ENCODE measurements around the gene D2HGDH. TPM values are rescaled to one million over a fixed set of nuclear protein-coding genes. Genes with fewer than 3 reads are reported as not detected.

D2HGDH gene
- total RNA-seq, 2 experiments from 2014 or later = 23.2 to 68.1 TPM

DNA sequence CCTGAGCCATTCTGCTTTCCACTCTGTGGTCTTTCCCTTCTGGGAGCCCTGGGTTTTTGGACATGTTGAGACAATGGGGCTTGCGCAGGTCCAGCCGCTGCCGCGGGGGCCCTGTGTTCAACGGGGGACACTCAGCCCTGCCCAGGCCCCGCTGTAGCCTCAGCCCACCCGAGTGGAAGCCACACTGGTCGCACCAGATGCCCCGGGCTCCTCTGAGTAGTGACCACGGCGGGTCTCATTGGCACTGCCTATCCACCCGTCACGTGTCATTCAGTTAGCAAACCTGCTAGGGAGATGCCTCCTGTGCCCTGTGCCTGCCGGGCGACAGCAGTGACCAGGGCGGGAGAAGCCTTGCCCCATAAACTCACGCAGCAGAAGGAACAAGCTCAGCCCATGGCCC, 19.1 kb downstream of the D2HGDH start:
- H3K4me2 ChIP-seq (ENCODE audit: low read length) = no peak overlapping the region
- no peaks in the 10 kb centered on the region for H3K9me3 ChIP-seq (ENCODE audit: low read length)
- no peaks in the 10 kb centered on the region for H3K79me2 ChIP-seq (ENCODE audit: insufficient read depth, low read depth, low read length)
- H3K4me1 ChIP-seq (ENCODE audit: insufficient read depth, low read length, poor library complexity, severe bottlenecking) = no peaks in the 10 kb centered on the region
- H4K20me1 ChIP-seq (ENCODE audit: insufficient read depth, low read length) = no peaks in the 10 kb centered on the region
- DNase-seq (ENCODE audit: low spot score) = no peak
- TF ChIP-seq, protein P1, sequence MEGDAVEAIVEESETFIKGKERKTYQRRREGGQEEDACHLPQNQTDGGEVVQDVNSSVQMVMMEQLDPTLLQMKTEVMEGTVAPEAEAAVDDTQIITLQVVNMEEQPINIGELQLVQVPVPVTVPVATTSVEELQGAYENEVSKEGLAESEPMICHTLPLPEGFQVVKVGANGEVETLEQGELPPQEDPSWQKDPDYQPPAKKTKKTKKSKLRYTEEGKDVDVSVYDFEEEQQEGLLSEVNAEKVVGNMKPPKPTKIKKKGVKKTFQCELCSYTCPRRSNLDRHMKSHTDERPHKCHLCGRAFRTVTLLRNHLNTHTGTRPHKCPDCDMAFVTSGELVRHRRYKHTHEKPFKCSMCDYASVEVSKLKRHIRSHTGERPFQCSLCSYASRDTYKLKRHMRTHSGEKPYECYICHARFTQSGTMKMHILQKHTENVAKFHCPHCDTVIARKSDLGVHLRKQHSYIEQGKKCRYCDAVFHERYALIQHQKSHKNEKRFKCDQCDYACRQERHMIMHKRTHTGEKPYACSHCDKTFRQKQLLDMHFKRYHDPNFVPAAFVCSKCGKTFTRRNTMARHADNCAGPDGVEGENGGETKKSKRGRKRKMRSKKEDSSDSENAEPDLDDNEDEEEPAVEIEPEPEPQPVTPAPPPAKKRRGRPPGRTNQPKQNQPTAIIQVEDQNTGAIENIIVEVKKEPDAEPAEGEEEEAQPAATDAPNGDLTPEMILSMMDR (conservative IDR thresholded peaks at IDR 0.05; ENCODE audit: low read length) = no peak
- no peak for TF ChIP-seq EZH2phosphoT487 (IDR thresholded peaks at IDR 0.05; ENCODE audit: borderline replicate concordance, low read depth, low read length)
- H3K27ac ChIP-seq (ENCODE audit: low read depth, low read length, poor library complexity, severe bottlenecking) = no peak overlapping the region
- no peak overlapping the region for H2AFZ ChIP-seq (ENCODE audit: low read length)
- intact Hi-C loops (cut with micrococcal nuclease; ENCODE audit: unreplicated experiment) = no loop called here
- POLR2A ChIA-PET = no interaction called here
- peaks cover 30% of the 10 kb centered on the region for H3K36me3 ChIP-seq (ENCODE audit: insufficient read depth, low read length)
- no peaks in the 10 kb centered on the region for H3K9me2 ChIP-seq (ENCODE audit: insufficient read depth, low read length)
- no TSS peak for BruUV-seq (replicated peaks)
- CTCF ChIA-PET (ENCODE audit: unreplicated experiment) = no interaction called here
- no peak overlapping the region for H3K4me3 ChIP-seq (ENCODE audit: low read depth, low read length, poor library complexity, severe bottlenecking)

DNA sequence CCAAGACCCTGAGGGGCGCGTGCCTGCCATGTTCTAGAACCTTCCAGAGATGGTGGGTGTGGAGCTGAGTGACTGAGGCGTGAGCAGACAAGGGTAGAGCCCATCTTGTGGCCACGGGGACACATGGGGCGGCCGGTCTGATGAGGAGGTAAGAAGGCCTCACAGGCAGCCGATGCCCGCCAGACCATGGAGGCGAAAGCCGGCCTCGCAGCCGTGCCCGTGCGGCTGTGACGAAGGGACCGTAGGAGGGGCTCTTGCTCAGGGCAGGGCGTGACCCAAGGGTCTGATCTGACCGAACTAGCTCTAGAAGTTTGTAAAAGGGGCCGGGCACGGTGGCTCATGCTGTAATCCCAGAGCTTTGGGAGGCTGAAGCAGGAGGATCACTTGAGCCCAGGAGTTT, 19.6 kb downstream of the D2HGDH start:
- intact Hi-C loops (cut with micrococcal nuclease; ENCODE audit: unreplicated experiment) = no loop called here
- no peaks in the 10 kb centered on the region for H3K79me2 ChIP-seq (ENCODE audit: insufficient read depth, low read depth, low read length)
- DNase-seq (ENCODE audit: low spot score) = no peak
- TF ChIP-seq EZH2phosphoT487 (IDR thresholded peaks at IDR 0.05; ENCODE audit: borderline replicate concordance, low read depth, low read length) = no peak
- TF ChIP-seq, protein P1 (conservative IDR thresholded peaks at IDR 0.05; ENCODE audit: low read length) = no peak
- no peaks in the 10 kb centered on the region for H3K9me2 ChIP-seq (ENCODE audit: insufficient read depth, low read length)
- no peak overlapping the region for H3K4me3 ChIP-seq (ENCODE audit: low read depth, low read length, poor library complexity, severe bottlenecking)
- H2AFZ ChIP-seq (ENCODE audit: low read length) = no peak overlapping the region
- no TSS peak for BruUV-seq (replicated peaks)
- POLR2A ChIA-PET = no interaction called here
- H3K9me3 ChIP-seq (ENCODE audit: low read length) = no peaks in the 10 kb centered on the region
- no peak overlapping the region for H3K4me2 ChIP-seq (ENCODE audit: low read length)
- H3K36me3 ChIP-seq (ENCODE audit: insufficient read depth, low read length) = peaks cover 36% of the 10 kb centered on the region
- no peaks in the 10 kb centered on the region for H3K4me1 ChIP-seq (ENCODE audit: insufficient read depth, low read length, poor library complexity, severe bottlenecking)
- no peaks in the 10 kb centered on the region for H4K20me1 ChIP-seq (ENCODE audit: insufficient read depth, low read length)
- CTCF ChIA-PET (ENCODE audit: unreplicated experiment) = no interaction called here
- no peak overlapping the region for H3K27ac ChIP-seq (ENCODE audit: low read depth, low read length, poor library complexity, severe bottlenecking)

DNA sequence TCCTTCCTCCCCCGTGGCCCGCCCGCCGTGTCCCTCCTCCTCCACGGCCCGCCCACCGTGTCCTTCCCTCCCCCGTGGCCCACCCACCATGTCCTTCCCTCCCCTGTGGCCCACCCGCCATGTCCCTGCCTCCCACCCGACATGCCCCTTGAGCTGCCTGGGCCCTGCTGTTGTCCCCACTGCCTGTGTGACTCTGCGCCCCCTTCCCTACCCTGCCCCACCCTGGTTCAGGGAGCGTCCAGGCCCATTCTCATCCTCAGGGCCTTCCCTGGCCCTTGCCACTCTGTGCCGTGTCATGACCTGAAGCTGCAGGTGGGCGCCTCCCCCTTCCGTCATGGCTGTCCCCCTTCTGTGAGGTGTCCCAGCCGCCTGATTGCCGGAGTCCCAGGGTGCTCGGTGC, 20.7 kb downstream of the D2HGDH start:
- H3K9me3 ChIP-seq (ENCODE audit: low read length) = no peaks in the 10 kb centered on the region
- H2AFZ ChIP-seq (ENCODE audit: low read length) = no peak overlapping the region
- TF ChIP-seq, protein P1 (conservative IDR thresholded peaks at IDR 0.05; ENCODE audit: low read length) = no peak
- no peak for TF ChIP-seq EZH2phosphoT487 (IDR thresholded peaks at IDR 0.05; ENCODE audit: borderline replicate concordance, low read depth, low read length)
- no peak for DNase-seq (ENCODE audit: low spot score)
- H4K20me1 ChIP-seq (ENCODE audit: insufficient read depth, low read length) = no peaks in the 10 kb centered on the region
- peaks cover 37% of the 10 kb centered on the region for H3K36me3 ChIP-seq (ENCODE audit: insufficient read depth, low read length)
- POLR2A ChIA-PET = no interaction called here
- no peaks in the 10 kb centered on the region for H3K79me2 ChIP-seq (ENCODE audit: insufficient read depth, low read depth, low read length)
- no peaks in the 10 kb centered on the region for H3K9me2 ChIP-seq (ENCODE audit: insufficient read depth, low read length)
- no peak overlapping the region for H3K27ac ChIP-seq (ENCODE audit: low read depth, low read length, poor library complexity, severe bottlenecking)
- no peak overlapping the region for H3K4me3 ChIP-seq (ENCODE audit: low read depth, low read length, poor library complexity, severe bottlenecking)
- no peak overlapping the region for H3K4me2 ChIP-seq (ENCODE audit: low read length)
- H3K4me1 ChIP-seq (ENCODE audit: insufficient read depth, low read length, poor library complexity, severe bottlenecking) = no peaks in the 10 kb centered on the region
- intact Hi-C loops (cut with micrococcal nuclease; ENCODE audit: unreplicated experiment) = no loop called here
- CTCF ChIA-PET (ENCODE audit: unreplicated experiment) = no interaction called here
- no TSS peak for BruUV-seq (replicated peaks)

Measured in OCI-LY7 (cell line).